Uterus (tissue), 4 donors: ENCODE measurements around the gene NFIC. TPM values are rescaled to one million over a fixed set of nuclear protein-coding genes. Genes with fewer than 3 reads are reported as not detected.

ENCODE experiments used
- DNase-seq, 2 donors: peaks; one replicate each; pipeline ENCODE4 v3.0.0-alpha.2; 2019 to 2020
- H3K27ac ChIP-seq, 2 donors: fragments of 200-600 bp; sonication (generic); 1 replicate in 1 of 2; 2 replicates in 1 of 2; pipeline ENCODE4 v1.5.1; 2016 to 2018
- H3K27me3 ChIP-seq, 2 donors: fragments of 200-600 bp; sonication (generic); one replicate each; pipeline ENCODE4 v1.5.1; 2018 to 2019; ENCODE audit warnings: control low read depth in 1 of 2
- H3K36me3 ChIP-seq, 2 donors: fragments of 200-600 bp; sonication (generic); one replicate each; pipeline ENCODE4 v1.5.1; 2019; ENCODE audit warnings: control low read depth in 1 of 2
- H3K4me1 ChIP-seq, 2 donors: fragments of 200-600 bp; sonication (generic); one replicate each; pipeline ENCODE4 v1.5.1; 2018 to 2019; ENCODE audit warnings: control low read depth in 1 of 2
- H3K4me3 ChIP-seq, 2 donors: fragments of 200-600 bp; sonication (generic); 1 replicate in 1 of 2; 2 replicates in 1 of 2; pipeline ENCODE4 v1.5.1; 2018 to 2019; ENCODE audit warnings: mild to moderate bottlenecking in 1 of 2
- H3K9me3 ChIP-seq, 2 donors: fragments of 200-600 bp; sonication (generic); one replicate each; pipeline ENCODE4 v1.5.1; 2019; ENCODE audit warnings: control low read depth in 1 of 2
- CTCF ChIP-seq, 4 experiments: fragments of 200-600 bp in 2 of 4; fragments of 450-650 bp in 2 of 4; sonication (generic) in 2 of 4; IDR thresholded peaks; one replicate each; pipeline ENCODE4 v1.5.1; 2016 to 2019; ENCODE audit warnings: antibody characterized with exemption in 4 of 4, mild to moderate bottlenecking in 2 of 4, moderate library complexity in 1 of 4
- POLR2A ChIP-seq, 2 donors: fragments of 450-650 bp; IDR thresholded peaks; one replicate each; pipeline ENCODE4 v1.6.1; 2016; ENCODE audit warnings: antibody characterized with exemption in 2 of 2, mild to moderate bottlenecking in 1 of 2, moderate library complexity in 1 of 2
- intact Hi-C: fragments of 100-400 bp; cut with DNase I; formaldehyde crosslinking; loops from one replicate; pipeline ENCODE4 v1.15.1; 2023; ENCODE audit warnings: low total_unique reads
- total RNA-seq, 4 donors: library from RNA; depleted of rRNA in 3 of 4; stranded (reverse); fragments of >200 nt in 3 of 4; gene quantifications; one replicate each; pipeline versions ENCODE4 v1.1.0 to v1.2.4, GENCODE V29; 2014 to 2023
- donor health status: DM: yes; HTN: yes; CAD: no.

The NFIC gene
- total RNA-seq, 4 donors from 2014 or later: 18.5 to 361 (median 82.9) TPM

- peak overlapping the region in 1 of 2 donors; percentile 41 for H3K4me3 ChIP-seq
- H3K27me3 ChIP-seq: no peaks in the 10 kb centered on the region
- no peaks in the 10 kb centered on the region for H3K9me3 ChIP-seq
- no peak for DNase-seq
- no peaks in the 10 kb centered on the region for H3K36me3 ChIP-seq
- TF ChIP-seq CTCF (IDR thresholded peaks at IDR 0.05) (no peak), POLR2A (IDR thresholded peaks at IDR 0.05) (no peak)
- intact Hi-C loops: no loop called here
- peaks cover 3 to 4% of the 10 kb centered on the region in 2 donors for H3K4me1 ChIP-seq
- peak overlapping the region; percentile 98 to 100 for H3K27ac ChIP-seq
Observed at GRCh38 chr19:3402631-3403443, 36.5 kb downstream of the NFIC start.

GRCh38 chr19:3403489-3404323 lies 37.3 kb downstream of the NFIC start:
- Histone ChIP-seq H3K36me3 (no peaks in the 10 kb centered on the region), H3K27ac (peak overlapping the region; percentile 98 to 100), H3K9me3 (no peaks in the 10 kb centered on the region), H3K4me3 (peak overlapping the region; percentile 41 to 67), H3K4me1 (peaks cover 0 to 3% of the 10 kb centered on the region in 2 donors), H3K27me3 (no peaks in the 10 kb centered on the region)
- intact Hi-C loops: loop anchor here (2.0 kb wide), 1 partner anchor 43 kb away; no protein-coding TSS in a partner anchor
- peak; percentile 93 to 95 for DNase-seq
- TF ChIP-seq POLR2A (IDR thresholded peaks at IDR 0.05) (peak in 1 of 2 donors; percentile 14), CTCF (IDR thresholded peaks at IDR 0.05) (no peak)

GRCh38 chr19:3404324-3405260 lies 38.2 kb downstream of the NFIC start:
- DNase-seq: peak; percentile 91 to 93
- intact Hi-C loops: loop anchor here (2.0 kb wide), 1 partner anchor 44 kb away; no protein-coding TSS in a partner anchor
- no peaks in the 10 kb centered on the region for H3K9me3 ChIP-seq
- peak overlapping the region; percentile 41 to 67 for H3K4me3 ChIP-seq
- TF ChIP-seq CTCF (IDR thresholded peaks at IDR 0.05) (peak in 2 of 4 experiments; percentile 2 to 6), POLR2A (IDR thresholded peaks at IDR 0.05) (peak; percentile 68 to 70)
- H3K27ac ChIP-seq: peak overlapping the region; percentile 98 to 100
- H3K36me3 ChIP-seq: no peaks in the 10 kb centered on the region
- H3K4me1 ChIP-seq: peaks cover 0 to 12% of the 10 kb centered on the region in 2 donors
- H3K27me3 ChIP-seq: no peaks in the 10 kb centered on the region

GRCh38 chr19:3405261-3405653 lies 38.9 kb downstream of the NFIC start:
- Histone ChIP-seq H3K9me3 (no peaks in the 10 kb centered on the region), H3K4me1 (peaks cover 0 to 13% of the 10 kb centered on the region in 2 donors), H3K36me3 (no peaks in the 10 kb centered on the region), H3K27ac (peak overlapping the region; percentile 98 to 100), H3K27me3 (no peaks in the 10 kb centered on the region), H3K4me3 (peak overlapping the region; percentile 41 to 67)
- TF ChIP-seq CTCF (IDR thresholded peaks at IDR 0.05) (no peak), POLR2A (IDR thresholded peaks at IDR 0.05) (no peak)
- no peak for DNase-seq
- intact Hi-C loops: loop anchor here (2.0 kb wide), 1 partner anchor 44 kb away; no protein-coding TSS in a partner anchor
